HCT116 (cell line): Measurements from ENCODE around the gene RGS9BP.

Experiments
- CEBPB ChIP-seq: IDR thresholded peaks from 2 replicates; pipeline ENCODE4 v1.6.1; 2012; ENCODE audit warnings: low read depth
- EGR1 ChIP-seq: IDR thresholded peaks from 2 replicates; pipeline ENCODE4 v1.6.1; 2012; ENCODE audit warnings: low read depth
- ELF1 ChIP-seq: IDR thresholded peaks from 2 replicates; pipeline ENCODE4 v1.6.1; 2012; ENCODE audit warnings: low read depth, borderline replicate concordance
- EZH2 ChIP-seq: fragments of 200-600 bp; sonication (generic); IDR thresholded peaks from 2 replicates; pipeline ENCODE4 v1.6.1; 2017; ENCODE audit warnings: antibody characterized with exemption, mixed run types
- EZH2phosphoT487 ChIP-seq: fragments of 200-600 bp; IDR thresholded peaks from 2 replicates; pipeline ENCODE4 v1.6.1; 2018; ENCODE audit warnings: antibody characterized with exemption, borderline replicate concordance
- POLR2A ChIP-seq: IDR thresholded peaks from 2 replicates; pipeline ENCODE4 v1.7.0; 2011; ENCODE audit warnings: borderline replicate concordance; ENCODE audit not compliant: insufficient read depth, insufficient read length; ENCODE audit errors: extremely low read depth
- POLR2AphosphoS5 ChIP-seq: IDR thresholded peaks from 2 replicates; pipeline ENCODE4 v1.6.1; 2011; ENCODE audit warnings: mild to moderate bottlenecking, low read depth, low read length, moderate library complexity
- RAD21 ChIP-seq: IDR thresholded peaks from 2 replicates; pipeline ENCODE4 v1.6.1; 2012; ENCODE audit warnings: low read depth, mild to moderate bottlenecking
- REST ChIP-seq: IDR thresholded peaks from 2 replicates; pipeline ENCODE4 v1.6.1; 2012; ENCODE audit warnings: low read depth
- SIN3A ChIP-seq: IDR thresholded peaks from 2 replicates; pipeline ENCODE4 v1.6.1; 2012; ENCODE audit warnings: low read depth
- SP1 ChIP-seq: IDR thresholded peaks from 2 replicates; pipeline ENCODE4 v1.6.1; 2012; ENCODE audit warnings: low read depth
- YY1 ChIP-seq: IDR thresholded peaks from 2 replicates; pipeline ENCODE4 v1.6.1; 2011; ENCODE audit warnings: low read length, low read depth, moderate library complexity, mild to moderate bottlenecking; ENCODE audit not compliant: insufficient replicate concordance; ENCODE audit errors: extremely low read depth
- TF ChIP-seq, protein P1 (sequence below), 3 experiments: fragments of 200-600 bp in 1 of 3; sonication (generic) in 1 of 3; IDR thresholded peaks in 2 of 3; conservative IDR thresholded peaks in 1 of 3; 2 replicates each; pipeline ENCODE4 v1.5.1; 2012 to 2017; ENCODE audit warnings: low read depth in 2 of 3, low read length in 2 of 3, antibody characterized with exemption in 1 of 3, borderline replicate concordance in 1 of 3, control low read depth in 1 of 3, mild to moderate bottlenecking in 1 of 3, mixed read lengths in 1 of 3, mixed run types in 1 of 3, moderate library complexity in 1 of 3; ENCODE audit not compliant: insufficient read depth in 1 of 3

DNA sequence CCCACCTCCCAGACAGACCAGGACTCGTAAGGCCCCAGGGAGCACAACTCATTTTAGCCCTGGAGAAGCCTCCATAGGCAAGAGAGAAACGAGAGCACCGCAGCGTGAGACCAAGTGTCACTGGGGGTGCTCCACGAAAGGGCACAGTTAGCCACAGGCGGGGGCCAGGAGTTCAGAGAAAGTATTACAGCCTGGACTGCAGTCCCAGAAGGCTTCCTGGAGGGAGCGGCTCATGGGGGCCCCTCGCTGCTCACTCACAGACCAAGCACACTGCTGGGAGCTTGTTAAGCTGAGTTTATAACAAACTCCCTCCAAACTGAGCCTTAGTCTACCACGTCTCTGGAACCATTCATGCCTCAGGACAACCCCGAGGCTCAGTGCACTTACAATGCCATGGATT is 17.1 kb upstream of the RGS9BP start:
- TF ChIP-seq, protein P1, sequence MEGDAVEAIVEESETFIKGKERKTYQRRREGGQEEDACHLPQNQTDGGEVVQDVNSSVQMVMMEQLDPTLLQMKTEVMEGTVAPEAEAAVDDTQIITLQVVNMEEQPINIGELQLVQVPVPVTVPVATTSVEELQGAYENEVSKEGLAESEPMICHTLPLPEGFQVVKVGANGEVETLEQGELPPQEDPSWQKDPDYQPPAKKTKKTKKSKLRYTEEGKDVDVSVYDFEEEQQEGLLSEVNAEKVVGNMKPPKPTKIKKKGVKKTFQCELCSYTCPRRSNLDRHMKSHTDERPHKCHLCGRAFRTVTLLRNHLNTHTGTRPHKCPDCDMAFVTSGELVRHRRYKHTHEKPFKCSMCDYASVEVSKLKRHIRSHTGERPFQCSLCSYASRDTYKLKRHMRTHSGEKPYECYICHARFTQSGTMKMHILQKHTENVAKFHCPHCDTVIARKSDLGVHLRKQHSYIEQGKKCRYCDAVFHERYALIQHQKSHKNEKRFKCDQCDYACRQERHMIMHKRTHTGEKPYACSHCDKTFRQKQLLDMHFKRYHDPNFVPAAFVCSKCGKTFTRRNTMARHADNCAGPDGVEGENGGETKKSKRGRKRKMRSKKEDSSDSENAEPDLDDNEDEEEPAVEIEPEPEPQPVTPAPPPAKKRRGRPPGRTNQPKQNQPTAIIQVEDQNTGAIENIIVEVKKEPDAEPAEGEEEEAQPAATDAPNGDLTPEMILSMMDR (IDR thresholded peaks at IDR 0.05 in 2 of 3, conservative IDR thresholded peaks at IDR 0.05 in 1 of 3; ENCODE audit: borderline replicate concordance in 1 of 3, insufficient read depth in 1 of 3, low read depth in 2 of 3, low read length in 2 of 3): no peak
- TF ChIP-seq SP1 (no peak), SIN3A (no peak), EZH2phosphoT487 (no peak), POLR2A (no peak), CEBPB (no peak), POLR2AphosphoS5 (no peak), YY1 (no peak), RAD21 (no peak), ELF1 (no peak), EZH2 (no peak), EGR1 (no peak), REST (no peak)
